ENCODE measurements around the gene BRD9.
"Not testable (repeated sequence)": the region's sequence is repeated elsewhere in the genome, so short reads cannot be mapped to it uniquely, and the experiment has no call there.

The BRD9 gene

DNA sequence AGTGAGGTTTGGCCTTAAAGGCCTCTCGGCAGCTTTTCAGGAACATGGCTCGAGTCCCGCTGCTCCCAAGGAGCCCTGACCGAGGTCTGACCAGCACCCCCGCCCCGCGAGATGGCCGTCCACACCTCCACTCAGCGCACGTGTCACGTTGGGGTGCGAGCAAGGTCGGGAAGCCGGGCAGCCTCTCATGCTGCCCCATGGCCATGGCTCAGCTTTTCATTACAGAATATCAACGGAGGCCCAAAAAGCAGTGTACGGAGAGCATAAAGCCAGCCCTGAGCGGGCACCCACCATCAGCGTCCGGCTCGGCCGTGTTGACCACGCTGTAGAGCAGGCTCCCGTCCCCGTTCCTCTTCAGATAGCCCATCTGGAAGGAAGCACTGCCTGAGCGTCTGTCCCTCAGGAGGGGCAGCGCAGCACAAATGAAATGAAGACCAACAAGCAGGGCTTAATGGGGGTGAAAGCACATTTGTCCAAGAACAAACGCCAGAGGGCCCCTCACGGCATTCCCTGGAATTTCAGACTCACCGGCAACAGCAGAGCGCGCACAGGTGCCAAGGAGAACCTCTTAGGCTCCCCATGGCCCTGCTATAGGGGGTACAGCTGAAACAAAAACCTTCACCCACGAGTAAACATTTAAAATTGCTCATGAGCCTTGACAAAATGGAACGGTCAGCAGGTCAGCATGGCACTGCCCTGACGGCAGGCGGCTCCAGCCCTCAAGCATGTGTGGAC lies 11.6 kb downstream of the BRD9 start:
- Histone ChIP-seq H3K4me2 (ENCODE audit: low read length) (no peak overlapping the region), H3K9me3 (ENCODE audit: insufficient read depth, low read length) (no peaks in the 10 kb centered on the region), H3K36me3 (replicated peaks; ENCODE audit: low read depth, low read length) (peaks cover 34% of the 10 kb centered on the region), H3K9ac (ENCODE audit: low read length) (no peak overlapping the region), H3K4me1 (ENCODE audit: low read length) (no peaks in the 10 kb centered on the region), H3K4me3 (ENCODE audit: low read length) (no peak overlapping the region), H4K20me1 (ENCODE audit: insufficient read depth, low read length) (peaks cover 14% of the 10 kb centered on the region), H3K27me3 (ENCODE audit: low read depth, low read length) (no peaks in the 10 kb centered on the region), H3K79me2 (ENCODE audit: low read length) (peaks cover 47% of the 10 kb centered on the region), H3K27ac (ENCODE audit: low read length) (no peak overlapping the region), H2AFZ (ENCODE audit: low read depth, low read length) (no peak overlapping the region)
- TF ChIP-seq EZH2phosphoT487 (IDR thresholded peaks at IDR 0.05; ENCODE audit: low read depth): no peak
- TF ChIP-seq, protein P1, sequence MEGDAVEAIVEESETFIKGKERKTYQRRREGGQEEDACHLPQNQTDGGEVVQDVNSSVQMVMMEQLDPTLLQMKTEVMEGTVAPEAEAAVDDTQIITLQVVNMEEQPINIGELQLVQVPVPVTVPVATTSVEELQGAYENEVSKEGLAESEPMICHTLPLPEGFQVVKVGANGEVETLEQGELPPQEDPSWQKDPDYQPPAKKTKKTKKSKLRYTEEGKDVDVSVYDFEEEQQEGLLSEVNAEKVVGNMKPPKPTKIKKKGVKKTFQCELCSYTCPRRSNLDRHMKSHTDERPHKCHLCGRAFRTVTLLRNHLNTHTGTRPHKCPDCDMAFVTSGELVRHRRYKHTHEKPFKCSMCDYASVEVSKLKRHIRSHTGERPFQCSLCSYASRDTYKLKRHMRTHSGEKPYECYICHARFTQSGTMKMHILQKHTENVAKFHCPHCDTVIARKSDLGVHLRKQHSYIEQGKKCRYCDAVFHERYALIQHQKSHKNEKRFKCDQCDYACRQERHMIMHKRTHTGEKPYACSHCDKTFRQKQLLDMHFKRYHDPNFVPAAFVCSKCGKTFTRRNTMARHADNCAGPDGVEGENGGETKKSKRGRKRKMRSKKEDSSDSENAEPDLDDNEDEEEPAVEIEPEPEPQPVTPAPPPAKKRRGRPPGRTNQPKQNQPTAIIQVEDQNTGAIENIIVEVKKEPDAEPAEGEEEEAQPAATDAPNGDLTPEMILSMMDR (IDR thresholded peaks at IDR 0.05; ENCODE audit: low read depth, low read length): no peak

DNA sequence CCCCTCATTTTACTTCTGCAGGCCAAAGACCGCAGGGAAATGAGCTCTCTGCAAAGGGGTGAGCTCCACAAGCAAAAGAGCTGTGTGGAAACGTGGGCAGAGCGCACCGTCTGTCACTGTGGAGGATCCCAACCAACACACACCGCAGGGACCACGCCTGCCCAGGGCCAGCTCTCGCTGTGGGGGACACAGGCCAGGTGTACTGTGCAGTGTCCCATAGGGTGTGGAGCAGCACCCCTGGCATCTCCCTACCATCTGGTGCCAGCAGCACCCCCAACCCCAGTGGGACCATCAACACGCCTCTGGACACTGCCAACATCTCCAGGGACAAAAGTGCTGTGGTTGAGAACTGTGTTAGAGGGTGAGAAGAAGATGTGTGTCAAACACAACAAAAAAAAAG lies 13.9 kb downstream of the BRD9 start:
- H3K36me3 ChIP-seq (replicated peaks; ENCODE audit: low read depth, low read length): peaks cover 17% of the 10 kb centered on the region
- H3K9me3 ChIP-seq (ENCODE audit: insufficient read depth, low read length): not testable (repeated sequence)
- H4K20me1 ChIP-seq (ENCODE audit: insufficient read depth, low read length): peaks cover 14% of the 10 kb centered on the region

DNA sequence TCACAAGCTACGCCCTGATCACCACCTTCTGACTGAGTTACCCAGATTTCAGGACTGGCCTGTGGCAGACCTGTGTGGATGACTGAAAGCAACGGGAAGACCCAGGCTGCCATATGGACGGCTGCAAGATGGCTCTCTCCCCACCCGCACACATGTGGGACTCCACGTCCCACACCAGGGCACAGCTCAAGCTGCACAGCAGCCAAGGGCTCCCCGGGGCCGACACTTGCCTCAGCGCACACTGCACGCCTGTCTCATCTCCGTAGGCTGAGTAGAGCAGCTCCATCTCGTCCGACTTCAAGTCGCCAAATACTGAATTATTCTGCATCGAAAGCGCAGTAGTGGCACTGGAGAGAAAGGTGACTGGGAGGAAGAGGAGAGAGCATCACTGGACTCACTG lies 14.5 kb downstream of the BRD9 start:
- Histone ChIP-seq H4K20me1 (ENCODE audit: insufficient read depth, low read length) (peaks cover 13% of the 10 kb centered on the region), H3K27ac (ENCODE audit: low read length) (no peak overlapping the region), H3K4me2 (ENCODE audit: low read length) (no peak overlapping the region), H3K9me3 (ENCODE audit: insufficient read depth, low read length) (no peaks in the 10 kb centered on the region), H3K9ac (ENCODE audit: low read length) (no peak overlapping the region), H3K79me2 (ENCODE audit: low read length) (peaks cover 23% of the 10 kb centered on the region), H3K4me3 (ENCODE audit: low read length) (no peak overlapping the region), H3K4me1 (ENCODE audit: low read length) (peaks cover 10% of the 10 kb centered on the region), H2AFZ (ENCODE audit: low read depth, low read length) (no peak overlapping the region), H3K27me3 (ENCODE audit: low read depth, low read length) (no peaks in the 10 kb centered on the region), H3K36me3 (replicated peaks; ENCODE audit: low read depth, low read length) (peaks cover 12% of the 10 kb centered on the region)
- TF ChIP-seq, protein P1 (IDR thresholded peaks at IDR 0.05; ENCODE audit: low read depth, low read length): no peak
- TF ChIP-seq EZH2phosphoT487 (IDR thresholded peaks at IDR 0.05; ENCODE audit: low read depth): no peak

More for the DNA sequence above, 13.9 kb downstream of the BRD9 start:
- H3K4me1 ChIP-seq (ENCODE audit: low read length); H3K4me2 ChIP-seq (ENCODE audit: low read length); H3K27ac ChIP-seq (ENCODE audit: low read length); H3K4me3 ChIP-seq (ENCODE audit: low read length); H3K27me3 ChIP-seq (ENCODE audit: low read depth, low read length); H2AFZ ChIP-seq (ENCODE audit: low read depth, low read length); H3K9ac ChIP-seq (ENCODE audit: low read length): not testable (repeated sequence)
- peaks cover 26% of the 10 kb centered on the region for H3K79me2 ChIP-seq (ENCODE audit: low read length)

DNA sequence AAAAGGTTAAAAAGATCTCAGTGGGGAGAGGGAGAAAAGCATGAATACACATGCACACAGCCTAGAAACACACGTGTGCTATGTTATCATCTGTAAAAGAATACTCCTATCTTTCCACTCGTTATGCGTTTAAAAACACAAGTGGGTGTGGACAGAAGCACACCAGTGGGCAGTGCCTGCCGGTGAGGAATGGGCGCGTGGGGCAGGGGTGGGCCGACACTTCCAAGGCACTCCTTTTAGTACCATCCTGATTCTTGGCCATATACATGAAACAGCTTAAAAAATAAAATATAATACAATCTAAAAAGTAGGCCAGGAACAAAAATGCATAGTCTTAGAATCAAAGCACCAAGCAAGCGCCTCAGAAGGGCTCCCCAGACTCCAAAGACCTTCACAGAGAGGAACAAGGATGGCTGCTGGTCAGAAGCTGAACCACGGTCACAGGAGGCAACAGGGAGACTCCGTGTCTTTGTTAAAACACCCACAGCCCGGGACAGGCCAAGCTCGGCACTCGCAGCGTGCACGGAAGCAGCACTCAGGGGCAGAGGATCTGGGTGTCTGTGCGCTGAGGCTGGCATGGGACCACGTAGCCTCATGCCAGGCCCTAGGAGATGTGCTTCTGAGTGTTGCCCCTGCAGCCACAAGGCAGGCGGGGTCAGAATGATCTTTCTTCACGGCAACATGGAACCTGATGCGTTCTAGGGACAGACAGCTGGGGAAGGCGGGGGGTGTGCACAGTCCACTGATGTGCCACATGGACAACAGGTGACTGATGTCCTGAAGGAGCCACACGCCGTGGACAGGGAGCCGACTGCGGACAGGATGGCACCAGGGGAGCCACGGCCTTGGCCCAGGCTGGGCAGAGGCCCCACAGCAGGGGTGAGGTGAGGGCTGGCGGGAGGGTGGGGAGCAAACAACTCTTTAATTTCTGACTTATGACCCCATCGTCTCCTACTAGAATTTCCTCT lies 15.9 kb downstream of the BRD9 start:
- Histone ChIP-seq H3K4me3 (ENCODE audit: low read length) (no peak overlapping the region), H3K27ac (ENCODE audit: low read length) (no peak overlapping the region), H2AFZ (ENCODE audit: low read depth, low read length) (no peak overlapping the region), H3K79me2 (ENCODE audit: low read length) (peaks cover 9% of the 10 kb centered on the region), H3K4me2 (ENCODE audit: low read length) (no peak overlapping the region), H3K4me1 (ENCODE audit: low read length) (peaks cover 14% of the 10 kb centered on the region), H3K9ac (ENCODE audit: low read length) (no peak overlapping the region), H4K20me1 (ENCODE audit: insufficient read depth, low read length) (no peaks in the 10 kb centered on the region), H3K9me3 (ENCODE audit: insufficient read depth, low read length) (no peaks in the 10 kb centered on the region), H3K27me3 (ENCODE audit: low read depth, low read length) (no peaks in the 10 kb centered on the region), H3K36me3 (replicated peaks; ENCODE audit: low read depth, low read length) (peaks cover 12% of the 10 kb centered on the region)
- TF ChIP-seq, protein P1 (IDR thresholded peaks at IDR 0.05; ENCODE audit: low read depth, low read length): no peak
- TF ChIP-seq EZH2phosphoT487 (IDR thresholded peaks at IDR 0.05; ENCODE audit: low read depth): no peak
